Hepatocyte (in vitro differentiated cells): ENCODE results near the gene ABHD16A.

Experiments used
- CTCF ChIP-seq: fragments of 200-600 bp; sonication (generic); IDR thresholded peaks from 2 replicates; pipeline ENCODE4 v1.5.1; 2016; ENCODE audit warnings: antibody characterized with exemption, mild to moderate bottlenecking; ENCODE audit not compliant: poor library complexity
- EZH2 ChIP-seq: fragments of 200-600 bp; sonication (generic); IDR thresholded peaks from 2 replicates; pipeline ENCODE4 v1.6.1; 2016; ENCODE audit warnings: antibody characterized with exemption, mild to moderate bottlenecking, borderline replicate concordance
- EZH2phosphoT487 ChIP-seq: fragments of 200-600 bp; sonication (generic); IDR thresholded peaks from one replicate; pipeline ENCODE4 v1.6.1; 2018; ENCODE audit warnings: antibody characterized with exemption, mild to moderate bottlenecking, low read depth, moderate library complexity; ENCODE audit not compliant: unreplicated experiment, severe bottlenecking

GRCh38 chr6:31729515-31729978, 26.4 kb upstream of the ABHD16A start:
- TF ChIP-seq CTCF (no peak), EZH2 (no peak), EZH2phosphoT487 (no peak)
